Testis (tissue), 5 donors: Measurements from ENCODE around the gene ARPIN. TPM values are rescaled to one million over a fixed set of nuclear protein-coding genes. Genes with fewer than 3 reads are reported as not detected.
"Not testable (repeated sequence)": the region's sequence is repeated elsewhere in the genome, so short reads cannot be mapped to it uniquely, and the experiment has no call there.

ENCODE experiments used
- DNase-seq: peaks from one replicate; pipeline ENCODE4 v3.0.0-alpha.2; 2019
- H3K27ac ChIP-seq, 2 donors: fragments of 200-600 bp; sonication (generic); one replicate each; pipeline ENCODE4 v1.5.1; 2019
- H3K27me3 ChIP-seq: fragments of 200-600 bp; sonication (generic); one replicate; pipeline ENCODE4 v1.5.1; 2019
- H3K36me3 ChIP-seq: fragments of 200-600 bp; sonication (generic); one replicate; pipeline ENCODE4 v1.5.1; 2017; ENCODE audit warnings: low read depth; ENCODE audit errors: missing control alignments
- H3K4me1 ChIP-seq: fragments of 200-600 bp; sonication (generic); one replicate; pipeline ENCODE4 v1.5.1; 2019
- H3K4me3 ChIP-seq, 2 donors: fragments of 200-600 bp; sonication (generic); one replicate each; pipeline ENCODE4 v1.5.1; 2017 to 2019
- H3K9me3 ChIP-seq: fragments of 200-600 bp; sonication (generic); one replicate; pipeline ENCODE4 v1.5.1; 2017
- POLR2A ChIP-seq: fragments of 450-650 bp; IDR thresholded peaks from one replicate; pipeline ENCODE4 v1.6.1; 2017; ENCODE audit warnings: antibody characterized with exemption, mild to moderate bottlenecking, moderate library complexity
- WGBS, 2 donors: methylation state at CpG; one replicate each; pipeline ENCODE4 v1.1.5; 2018; 5-methylcytosine and 5-hydroxymethylcytosine counted together
- intact Hi-C: fragments of 100-400 bp; cut with DNase I; formaldehyde crosslinking; loops from one replicate; pipeline ENCODE4 v1.15.1; 2023; ENCODE audit warnings: low total_unique reads
- long read RNA-seq, 2 donors: transcript quantifications; one replicate each; lab custom pipeline, GENCODE V29; 2026
- polyA plus RNA-seq: library from polyadenylated mRNA; stranded (reverse); fragments of 350-450 nt; fragmentation: Illumina TruSeq; extraction: RNeasy Lipid Tissue Mini Kit (QIAGEN cat#74804); gene quantifications from one replicate; pipeline ENCODE4 v1.2.3, GENCODE V29; 2014; ENCODE audit warnings: low read depth, low replicate concordance; ENCODE audit not compliant: insufficient read depth
- total RNA-seq, 2 donors: library from RNA; depleted of rRNA; stranded (reverse); fragments of >200 nt; gene quantifications; one replicate each; pipeline ENCODE4 v1.2.3, GENCODE V29; 2016
- TF ChIP-seq, protein P1 (sequence below), 3 experiments: fragments of 450-650 bp in 2 of 3; fragments of 200-600 bp in 1 of 3; sonication (generic) in 1 of 3; IDR thresholded peaks; one replicate each; pipeline ENCODE4 v1.5.1; 2016 to 2019; ENCODE audit warnings: antibody characterized with exemption in 3 of 3, mild to moderate bottlenecking in 2 of 3, moderate library complexity in 1 of 3

ARPIN gene
- total RNA-seq (10 to 100 TPM in 1 of 2 donors, 1 to 10 TPM in 1; 6.6 to 14.3 TPM), polyA plus RNA-seq (15.9 TPM)
- long read RNA-seq, donor 1, full-length matches to known transcripts: 5 of 5 reads
- long read RNA-seq, donor 1, partial matches to known transcripts: 0 of 5 reads
- long read RNA-seq, donor 1, other reads (novel, unspliced or antisense): 0 of 5 reads
- long read RNA-seq, donor 2, full-length matches to known transcripts: 1 of 1 reads
- long read RNA-seq, donor 2, partial matches to known transcripts: 0 of 1 reads
- long read RNA-seq, donor 2, other reads (novel, unspliced or antisense): 0 of 1 reads

- DNase-seq: peak; percentile 69
These were observed at the start of gene ARPIN for GRCh38 chr15:89912674-89913396. ARPIN (minus strand) TSS chr15:89912952; CDS start chr15:89912835, 117 bp downstream.

GRCh38 chr15:89958107-89958805 lies 45.5 kb upstream of the ARPIN start:
- no peak for DNase-seq
- no peak overlapping the region for H3K4me3 ChIP-seq
- no peaks in the 10 kb centered on the region for H3K4me1 ChIP-seq
- no peaks in the 10 kb centered on the region for H3K36me3 ChIP-seq
- 88 to 92% methylated on average over 18 of the region's 18 CpGs for WGBS, 2 donors
- no peak overlapping the region for H3K27ac ChIP-seq
- intact Hi-C loops: no loop called here
- no peaks in the 10 kb centered on the region for H3K9me3 ChIP-seq
- TF ChIP-seq, protein P1, sequence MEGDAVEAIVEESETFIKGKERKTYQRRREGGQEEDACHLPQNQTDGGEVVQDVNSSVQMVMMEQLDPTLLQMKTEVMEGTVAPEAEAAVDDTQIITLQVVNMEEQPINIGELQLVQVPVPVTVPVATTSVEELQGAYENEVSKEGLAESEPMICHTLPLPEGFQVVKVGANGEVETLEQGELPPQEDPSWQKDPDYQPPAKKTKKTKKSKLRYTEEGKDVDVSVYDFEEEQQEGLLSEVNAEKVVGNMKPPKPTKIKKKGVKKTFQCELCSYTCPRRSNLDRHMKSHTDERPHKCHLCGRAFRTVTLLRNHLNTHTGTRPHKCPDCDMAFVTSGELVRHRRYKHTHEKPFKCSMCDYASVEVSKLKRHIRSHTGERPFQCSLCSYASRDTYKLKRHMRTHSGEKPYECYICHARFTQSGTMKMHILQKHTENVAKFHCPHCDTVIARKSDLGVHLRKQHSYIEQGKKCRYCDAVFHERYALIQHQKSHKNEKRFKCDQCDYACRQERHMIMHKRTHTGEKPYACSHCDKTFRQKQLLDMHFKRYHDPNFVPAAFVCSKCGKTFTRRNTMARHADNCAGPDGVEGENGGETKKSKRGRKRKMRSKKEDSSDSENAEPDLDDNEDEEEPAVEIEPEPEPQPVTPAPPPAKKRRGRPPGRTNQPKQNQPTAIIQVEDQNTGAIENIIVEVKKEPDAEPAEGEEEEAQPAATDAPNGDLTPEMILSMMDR (IDR thresholded peaks at IDR 0.05): no peak
- no peak for TF ChIP-seq POLR2A
- H3K27me3 ChIP-seq: no peaks in the 10 kb centered on the region

More at GRCh38 chr15:89912674-89913396, at the start of gene ARPIN:
- Histone ChIP-seq H3K36me3 (no peaks in the 10 kb centered on the region), H3K4me1 (peaks cover 12% of the 10 kb centered on the region), H3K27ac (peak within 1 kb of the TSS; percentile 40 to 69), H3K4me3 (peak within 1 kb of the TSS; percentile 77 to 84), H3K27me3 (no peaks in the 10 kb centered on the region), H3K9me3 (no peaks in the 10 kb centered on the region)
- no peak for TF ChIP-seq POLR2A
- TF ChIP-seq, protein P1 (IDR thresholded peaks at IDR 0.05): no peak
- WGBS, 2 donors: 7 to 19% methylated on average over 7 to 43 of the region's 57 CpGs
- intact Hi-C loops: no loop called here

GRCh38 chr15:89955449-89955998 lies 42.8 kb upstream of the ARPIN start:
- H3K4me1 ChIP-seq, H3K9me3 ChIP-seq, H3K36me3 ChIP-seq, H3K4me3 ChIP-seq, H3K27ac ChIP-seq, H3K27me3 ChIP-seq, intact Hi-C loops, DNase-seq: not testable (repeated sequence)
- 90 to 91% methylated on average over 13 of the region's 13 CpGs for WGBS, 2 donors

GRCh38 chr15:89954541-89954940 lies 41.8 kb upstream of the ARPIN start:
- 69 to 72% methylated on average over 3 of the region's 3 CpGs for WGBS, 2 donors
- intact Hi-C loops: no loop called here

More at GRCh38 chr15:89954541-89954940, 41.8 kb upstream of the ARPIN start:
- no peaks in the 10 kb centered on the region for H3K27me3 ChIP-seq
- H3K4me1 ChIP-seq: no peaks in the 10 kb centered on the region
- no peak for TF ChIP-seq POLR2A
- TF ChIP-seq, protein P1 (IDR thresholded peaks at IDR 0.05): no peak
- no peak overlapping the region for H3K4me3 ChIP-seq
- H3K36me3 ChIP-seq: no peaks in the 10 kb centered on the region
- DNase-seq: no peak
- no peak overlapping the region for H3K27ac ChIP-seq
- H3K9me3 ChIP-seq: no peaks in the 10 kb centered on the region
